IPS DF 4.7 (cell line): ENCODE results near the gene NT5C1A.

Source experiments
- DNase-seq: peaks from one replicate; pipeline ENCODE4 v3.0.0-alpha.2; 2013; ENCODE audit warnings: low spot score; ENCODE audit errors: extremely low read depth

The NT5C1A gene

DNA sequence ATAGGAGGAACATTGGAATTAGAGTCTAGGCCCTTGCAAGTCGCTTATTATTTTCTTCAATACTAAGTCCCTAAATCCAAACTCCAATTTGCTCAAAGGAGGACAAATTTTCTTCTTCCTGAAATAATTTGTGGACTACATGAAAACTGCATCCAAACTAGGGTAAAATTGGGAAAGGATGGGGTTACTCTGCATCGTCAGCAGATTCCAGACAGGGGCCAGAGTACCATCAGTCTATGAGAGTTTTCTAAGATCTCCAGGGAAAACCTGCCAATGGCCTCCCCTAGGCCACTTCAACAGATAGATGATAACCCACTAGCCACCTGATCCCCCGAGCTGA is 33.0 kb downstream of the NT5C1A start:
- no peak for DNase-seq

DNA sequence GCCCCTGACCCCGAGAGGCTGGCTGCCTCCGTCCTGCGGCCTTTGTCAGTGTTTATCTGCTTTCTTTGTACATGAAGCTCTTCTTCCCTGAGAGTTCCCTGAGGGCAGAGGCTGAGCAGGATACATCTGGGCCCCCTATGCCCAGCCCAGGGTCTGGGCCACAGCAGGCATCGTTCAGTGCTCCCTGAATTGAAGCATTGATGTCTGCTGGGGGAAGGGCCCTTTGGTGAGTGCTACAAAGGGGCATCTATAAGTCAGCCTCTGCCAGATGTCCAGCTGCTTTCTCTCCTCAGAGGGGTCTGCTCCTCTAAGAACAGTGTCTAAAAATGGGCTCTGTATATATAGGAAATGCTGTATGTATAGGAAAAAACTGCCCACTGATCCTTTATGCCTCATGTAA is 34.5 kb downstream of the NT5C1A start:
- no peak for DNase-seq

DNA sequence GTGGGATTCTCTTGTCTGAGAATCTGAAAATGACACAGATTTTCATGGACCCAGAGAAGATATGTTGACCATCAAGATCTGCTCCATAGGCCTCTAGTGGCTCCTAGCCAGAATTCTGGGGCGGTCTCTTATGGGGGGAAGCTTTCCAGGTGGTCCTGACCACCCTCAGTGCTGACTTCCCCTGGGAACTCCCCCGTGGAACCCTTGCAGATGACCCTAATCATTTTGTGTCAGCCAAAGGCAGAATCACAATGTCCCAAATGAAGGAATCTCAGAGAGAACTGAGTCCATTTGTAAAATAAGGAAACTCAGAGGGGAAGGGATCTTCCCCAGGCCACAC is 36.1 kb downstream of the NT5C1A start:
- DNase-seq, result no peak

DNA sequence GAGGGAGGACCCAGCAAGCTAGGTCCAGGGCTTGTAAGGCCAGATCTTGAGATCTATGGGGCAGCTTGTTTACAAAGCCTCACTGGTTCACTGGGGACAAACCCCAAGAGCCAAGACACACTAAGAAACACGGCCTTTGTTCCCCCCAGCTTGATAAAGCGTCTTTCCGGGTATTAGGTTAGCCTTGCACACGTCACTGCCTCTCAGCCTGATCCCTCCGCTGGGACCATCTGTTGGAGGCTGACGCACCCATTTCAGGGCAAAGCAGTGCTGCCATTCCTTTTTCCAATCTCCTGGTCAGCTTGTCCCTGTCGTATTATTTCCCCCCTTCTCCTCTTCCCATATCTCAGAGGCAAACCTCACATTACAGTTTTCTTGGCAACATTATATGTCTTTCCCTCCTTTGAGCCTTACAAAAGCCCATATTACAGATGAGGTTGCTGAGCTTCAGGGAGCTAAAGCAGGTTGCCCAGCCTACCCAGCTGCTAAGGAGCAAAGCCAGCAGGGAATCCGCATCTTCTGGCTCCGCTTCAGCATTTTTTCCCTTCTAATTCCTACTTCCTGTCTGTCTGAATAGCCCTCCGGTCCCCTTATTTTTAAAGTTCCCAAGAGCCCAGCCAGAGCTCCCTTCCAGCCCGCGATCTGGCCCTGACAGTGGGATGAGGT is 36.6 kb downstream of the NT5C1A start:
- DNase-seq, result no peak

DNA sequence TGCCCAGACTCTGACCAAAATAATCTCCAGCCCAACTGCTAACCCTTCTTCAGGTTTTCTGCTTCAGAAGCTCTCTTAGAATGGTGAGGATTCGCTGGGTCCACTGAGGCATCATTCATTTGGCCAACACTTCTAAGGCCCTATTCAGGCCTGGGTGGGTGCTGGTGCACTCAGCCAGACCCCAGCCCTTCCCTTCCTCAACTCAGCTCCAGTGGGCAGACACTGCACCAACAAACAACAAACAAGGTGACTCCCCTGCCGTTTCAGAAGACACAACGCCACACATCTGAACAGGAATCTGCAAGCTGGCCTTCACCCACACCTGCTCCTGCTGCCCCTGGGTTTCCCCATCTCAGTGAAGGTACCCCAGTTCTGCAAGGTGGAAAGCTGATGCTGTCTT is 38.5 kb downstream of the NT5C1A start:
- DNase-seq, result no peak

DNA sequence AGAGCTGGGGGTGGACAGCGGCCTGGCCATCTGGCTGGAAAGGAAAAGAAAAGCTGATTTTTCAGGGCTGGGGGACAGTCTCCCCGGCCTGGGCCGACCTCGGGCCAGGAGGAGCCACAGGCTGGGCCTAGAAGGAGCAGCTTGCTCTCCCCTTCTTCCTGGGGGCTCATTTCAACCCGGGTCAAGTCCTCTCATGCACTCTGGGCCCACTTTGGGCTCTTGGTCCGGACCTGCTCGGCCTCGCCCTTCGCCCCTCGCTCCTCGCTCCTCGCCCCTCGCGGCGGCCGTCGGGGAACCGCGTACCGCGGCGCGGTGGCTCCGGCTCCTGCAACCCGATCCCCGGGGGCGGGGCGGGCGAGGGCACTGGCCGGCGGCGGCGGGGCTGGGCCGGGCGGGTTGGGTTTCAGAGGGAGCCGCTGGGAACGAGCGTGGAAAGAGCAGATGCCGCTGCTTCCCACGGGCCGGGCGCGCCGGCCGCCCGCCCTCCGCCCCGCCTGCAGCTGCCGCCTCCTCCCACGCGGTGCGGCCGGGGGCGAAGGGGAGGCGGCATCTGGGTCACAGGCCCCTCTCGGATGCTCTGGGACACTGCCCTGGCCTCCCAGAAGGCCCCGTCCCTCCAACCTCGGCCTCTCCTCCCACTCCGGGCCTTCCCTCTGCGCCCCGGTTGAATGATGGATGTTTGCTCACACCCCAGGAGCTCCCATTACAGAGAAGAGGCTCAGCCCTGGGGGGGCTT is 39.1 kb downstream of the NT5C1A start:
- DNase-seq, result no peak

DNA sequence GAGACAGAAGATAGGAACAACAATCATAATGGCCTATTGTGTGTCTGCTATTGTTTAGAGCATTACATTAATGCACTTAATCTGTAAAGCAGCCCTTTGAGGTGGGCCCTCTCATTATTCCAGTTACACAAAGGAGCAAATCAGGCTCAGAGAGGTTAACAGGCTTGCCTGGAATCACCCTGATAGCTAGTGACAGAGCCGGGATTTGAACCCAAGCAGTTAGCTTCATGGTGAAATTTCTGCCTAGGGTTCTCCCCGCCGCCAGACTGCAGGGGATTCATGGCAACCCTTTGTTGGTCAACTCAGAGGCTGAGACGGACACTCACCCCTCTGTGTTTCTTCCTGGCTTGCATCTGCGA is 39.6 kb downstream of the NT5C1A start:
- no peak for DNase-seq

DNA sequence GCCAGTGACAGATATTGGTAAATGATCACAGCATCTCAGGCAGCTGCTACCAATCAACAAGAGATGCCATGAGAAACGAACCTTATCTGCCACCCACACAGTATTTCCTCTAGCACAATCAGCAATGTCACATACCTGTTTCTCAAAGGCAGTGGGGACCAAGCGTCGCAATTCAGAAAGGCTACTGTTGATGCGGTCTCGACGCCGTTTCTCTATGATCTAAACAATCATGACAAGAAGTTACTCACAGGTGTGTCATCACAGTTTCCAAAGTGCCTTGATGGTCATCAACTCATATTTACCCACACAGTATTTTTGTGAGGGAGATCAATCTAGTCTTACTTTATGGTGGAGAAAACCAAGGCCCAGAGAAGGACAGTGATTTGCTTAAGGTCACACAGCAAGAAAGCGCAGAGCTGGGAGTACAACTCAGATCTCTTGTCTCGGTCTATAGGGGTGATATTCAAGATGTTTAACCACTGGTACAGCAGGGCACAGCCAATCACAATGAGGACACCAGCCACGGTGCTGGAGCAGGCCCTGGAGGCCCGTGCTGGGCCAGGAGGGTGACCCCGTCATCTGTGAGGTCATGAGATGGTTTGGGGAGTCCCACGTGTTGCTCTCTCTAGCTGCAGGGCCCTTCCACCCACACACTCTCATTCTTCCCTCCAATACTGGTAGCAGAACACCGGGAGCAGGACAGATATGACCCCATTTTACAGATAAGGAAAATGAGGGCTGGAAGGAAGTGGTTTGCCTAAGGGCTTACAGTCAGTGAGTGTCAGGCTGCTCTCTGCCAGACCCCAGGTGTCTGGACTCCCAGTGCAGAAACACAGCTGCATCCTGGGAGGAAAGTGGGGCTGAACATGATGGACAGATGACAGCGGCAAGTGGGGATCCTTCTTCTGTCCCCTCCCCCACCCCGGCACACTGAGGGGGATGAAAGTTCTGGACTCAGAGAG is 40.3 kb downstream of the NT5C1A start:
- DNase-seq, result no peak

DNA sequence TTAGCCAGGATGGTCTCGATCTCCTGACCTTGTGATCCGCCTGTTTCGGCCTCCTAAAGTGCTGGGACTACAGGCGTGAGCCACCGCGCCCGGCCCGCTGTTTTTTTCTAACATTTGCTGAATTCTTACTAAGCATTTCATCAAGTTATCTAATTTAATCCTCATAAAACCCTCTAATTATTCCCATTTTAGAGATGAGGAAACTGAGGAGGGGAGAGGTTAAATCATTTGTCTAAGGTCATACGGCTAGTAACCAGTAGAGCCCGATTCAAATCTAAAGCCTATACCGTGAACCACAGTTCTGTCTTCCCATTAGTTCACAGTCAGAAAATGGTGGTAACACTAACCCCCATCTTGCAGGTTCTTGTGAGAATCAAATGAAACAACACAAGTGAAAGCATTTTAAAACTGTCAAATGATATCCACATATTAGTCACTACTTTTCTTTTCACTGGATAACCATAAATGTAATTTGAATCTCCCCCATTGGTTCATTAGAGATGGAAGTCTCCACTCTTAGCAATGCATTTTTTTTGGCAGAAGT is 43.0 kb downstream of the NT5C1A start:
- no peak for DNase-seq

DNA sequence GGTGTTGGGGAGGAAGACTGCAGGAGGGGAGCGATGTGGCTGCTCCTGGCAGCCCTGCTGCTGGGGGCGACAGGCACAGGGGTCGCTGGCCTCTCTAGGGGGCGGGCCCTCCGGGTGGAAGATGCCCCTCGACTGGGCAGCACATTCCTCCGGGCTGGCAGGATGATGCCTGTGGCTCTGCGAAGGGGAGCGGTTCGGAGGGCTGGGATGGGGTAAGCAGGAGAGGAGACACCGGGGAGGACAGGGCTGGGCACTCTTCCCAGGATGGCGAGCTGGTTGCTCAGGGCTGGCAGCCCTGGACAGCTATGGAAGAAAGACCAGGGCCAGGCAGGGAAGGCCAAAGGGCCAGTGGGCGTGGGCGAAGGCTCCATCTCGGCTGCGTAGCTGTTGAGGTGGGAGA is 45.3 kb downstream of the NT5C1A start:
- no peak for DNase-seq

DNA sequence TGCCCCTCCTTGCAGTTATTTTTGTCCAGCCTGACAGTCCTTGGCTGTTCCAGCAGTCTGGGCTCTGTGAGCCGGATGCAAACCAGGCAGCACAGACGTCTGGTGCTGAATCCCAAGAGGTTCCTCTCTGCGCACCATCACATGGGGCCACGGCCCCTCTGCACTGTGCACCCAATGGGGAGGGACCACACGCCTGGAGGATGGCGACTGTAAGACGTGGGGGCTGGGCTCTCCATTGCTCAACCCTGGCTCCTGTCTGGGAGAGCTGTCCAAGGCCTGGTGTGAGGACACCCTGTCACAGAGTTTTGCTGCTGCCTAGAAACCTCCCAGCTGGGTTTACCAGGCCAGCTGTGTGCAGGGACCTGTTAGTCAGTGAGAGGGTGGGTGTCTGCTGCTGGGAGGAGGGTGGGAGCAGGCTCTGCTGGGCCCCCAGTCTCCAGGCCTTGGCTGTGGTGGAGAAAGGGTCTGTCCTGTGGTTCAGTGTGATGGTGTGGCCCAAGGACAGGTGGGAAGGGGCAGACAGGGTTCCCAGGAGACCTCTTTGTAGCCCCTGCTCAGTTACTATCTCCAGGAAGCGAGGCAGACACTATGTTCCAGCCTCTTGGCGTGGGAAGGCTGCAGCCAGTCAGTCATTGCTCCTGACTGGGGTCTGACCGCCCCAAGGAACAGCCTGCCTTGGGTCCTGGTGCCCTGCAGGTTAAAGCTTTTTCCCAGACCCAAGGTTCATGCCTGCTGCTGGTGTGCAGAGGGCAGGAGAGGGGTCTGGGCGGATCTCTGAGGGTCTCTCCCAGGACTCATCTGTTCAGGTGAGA is 46.2 kb downstream of the NT5C1A start:
- no peak for DNase-seq

DNA sequence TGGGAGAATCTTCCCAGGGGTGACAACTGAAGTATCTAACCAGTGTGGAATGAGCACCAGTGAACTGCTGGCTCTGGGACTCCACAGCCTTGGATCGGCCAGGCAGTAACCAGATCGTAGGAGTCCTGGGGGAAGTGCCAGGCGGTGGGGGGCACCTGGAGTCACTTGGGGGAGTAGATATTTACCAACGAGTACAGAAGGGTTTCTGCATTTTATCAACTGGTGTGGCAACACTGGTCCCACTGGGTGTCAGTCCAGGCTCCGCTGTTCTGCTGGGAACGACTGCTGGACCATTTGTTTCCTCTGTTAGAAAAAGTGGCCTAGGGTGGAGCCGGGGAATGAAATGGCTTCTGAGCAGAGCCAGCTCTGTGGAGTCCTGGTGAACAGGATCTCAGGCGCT is 46.9 kb downstream of the NT5C1A start:
- DNase-seq, result no peak

DNA sequence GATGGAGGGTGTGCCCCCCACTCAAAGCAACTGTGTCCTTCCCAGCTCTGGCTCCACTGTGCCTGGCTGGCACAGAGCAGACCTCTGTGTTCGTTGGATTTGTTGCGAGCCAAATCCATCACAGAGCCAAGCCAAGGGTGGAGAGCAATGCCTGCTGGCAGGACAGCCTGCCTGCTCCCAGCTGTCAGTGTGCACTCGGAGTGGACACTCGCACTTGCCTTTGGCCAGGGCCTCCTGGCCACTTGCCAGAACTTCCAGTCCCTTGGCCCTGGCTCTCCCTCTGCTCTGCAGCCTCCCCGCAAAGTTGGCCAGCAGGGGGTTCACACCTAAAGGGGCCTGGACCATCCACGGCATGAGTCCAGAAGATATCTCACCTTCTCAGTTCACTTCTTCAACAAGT is 48.9 kb downstream of the NT5C1A start:
- DNase-seq, result no peak

DNA sequence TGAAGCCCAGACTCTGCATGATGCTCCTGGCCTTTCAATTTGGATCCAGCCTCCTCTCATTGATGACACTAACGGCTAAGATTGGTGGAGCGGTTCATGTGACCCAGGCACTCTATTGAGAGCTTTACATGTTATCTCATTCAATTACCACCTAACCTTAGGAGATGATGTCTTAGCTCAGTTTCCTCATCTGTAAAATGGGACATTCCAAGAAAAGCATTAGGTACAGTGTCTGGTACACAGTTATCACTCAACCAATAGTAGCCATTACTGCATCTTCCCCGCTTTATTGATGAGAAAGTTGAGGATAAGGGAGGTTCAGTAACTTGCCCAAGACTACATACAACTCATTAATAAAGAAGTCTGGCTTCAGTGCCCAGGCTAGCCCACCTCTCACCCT is 49.5 kb downstream of the NT5C1A start:
- DNase-seq, result no peak

DNA sequence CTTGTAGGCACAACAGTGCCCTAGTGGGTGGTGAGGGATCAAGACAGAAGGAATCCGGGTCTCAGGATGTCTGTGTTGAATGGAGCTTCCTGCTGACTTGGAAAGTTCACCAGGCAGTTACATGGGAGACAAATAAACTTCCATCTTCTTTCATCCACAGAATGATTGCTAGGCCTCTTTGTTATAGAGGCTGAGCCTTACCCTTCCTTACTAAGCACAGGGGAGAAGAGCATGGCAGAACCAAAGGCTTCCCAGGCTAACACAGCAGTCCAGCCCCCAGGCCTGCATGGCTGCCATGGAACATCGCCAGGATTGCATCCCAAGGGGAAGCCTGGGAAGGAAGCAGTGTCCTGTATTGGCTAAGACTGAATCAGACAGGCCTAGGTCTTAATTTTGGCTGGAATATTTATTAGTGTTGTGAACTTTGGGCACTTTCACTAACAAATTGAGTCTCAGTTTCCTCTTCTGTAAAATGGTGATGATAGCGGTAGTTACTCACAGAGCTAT is 51.2 kb downstream of the NT5C1A start:
- DNase-seq, result no peak

DNA sequence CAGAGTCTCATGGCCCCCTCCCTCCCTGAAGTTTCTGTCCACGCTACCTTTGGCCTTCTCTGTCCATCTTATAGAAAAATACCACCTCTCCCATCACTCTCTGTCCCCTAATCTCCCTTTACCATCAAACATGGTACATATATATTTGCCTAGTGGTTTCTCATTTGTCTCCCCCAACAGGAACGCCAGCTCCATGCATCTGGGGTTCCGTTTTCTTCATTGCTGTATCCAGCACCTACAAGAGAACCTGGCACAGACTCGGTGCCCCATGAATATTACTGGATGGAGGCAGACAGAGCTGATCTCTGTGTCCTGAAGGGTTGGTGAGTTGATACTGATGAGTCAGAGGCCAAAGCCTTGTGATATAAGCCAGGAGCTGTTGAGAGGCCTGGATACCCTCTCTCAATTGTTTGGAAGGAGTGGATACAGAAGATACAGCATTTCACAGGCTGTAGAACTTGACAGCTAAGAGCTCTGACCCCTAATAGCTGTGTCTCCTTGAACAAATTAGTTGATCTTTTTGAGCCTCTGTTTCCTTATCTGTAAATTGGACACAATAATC is 54.3 kb downstream of the NT5C1A start:
- no peak for DNase-seq

DNA sequence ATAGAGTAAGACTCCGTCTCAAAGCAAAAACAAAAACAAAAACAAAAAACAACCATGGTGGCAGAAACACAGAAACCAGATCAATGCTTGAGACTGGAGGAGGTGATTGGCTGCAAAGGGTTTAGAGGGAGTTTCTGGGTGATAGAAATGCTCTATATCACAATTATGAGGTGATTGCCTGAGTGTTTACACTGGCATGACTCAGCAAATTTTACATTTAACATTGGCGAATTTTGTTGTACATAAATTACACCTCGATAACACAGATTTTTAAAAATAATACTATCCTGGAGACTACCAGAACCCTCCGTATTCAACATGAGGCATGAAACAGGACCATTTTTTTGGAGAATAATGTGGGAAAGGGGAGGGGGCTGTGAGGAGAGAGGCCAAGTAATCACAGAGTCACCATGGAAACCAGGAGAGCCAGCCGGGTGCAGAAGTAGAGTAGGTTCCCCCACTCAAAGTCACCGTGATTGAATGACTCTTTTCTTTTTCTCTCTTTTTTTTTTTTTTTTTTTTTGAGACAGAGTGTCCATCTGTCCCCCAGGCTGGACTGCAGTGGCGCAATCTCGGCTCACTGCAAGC is 56.7 kb downstream of the NT5C1A start:
- DNase-seq, result no peak

DNA sequence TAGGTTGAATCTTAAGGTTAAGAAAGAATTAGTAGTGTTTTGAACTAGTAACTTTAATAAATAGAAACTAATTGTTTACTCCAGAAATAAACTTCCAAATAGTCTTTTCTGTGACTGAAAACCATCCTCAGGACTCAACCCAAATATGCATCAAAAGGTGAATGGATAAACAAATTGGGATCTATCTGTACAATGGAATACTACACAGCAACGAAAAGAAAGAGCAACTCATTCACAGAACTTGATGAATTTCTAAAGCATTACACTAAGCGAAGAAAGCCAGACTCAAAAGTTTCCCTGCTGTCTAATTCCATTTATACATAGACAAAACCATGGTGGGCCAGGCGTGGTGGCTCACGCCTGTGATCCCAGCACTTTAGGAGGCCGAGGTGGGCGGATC is 57.4 kb downstream of the NT5C1A start:
- no peak for DNase-seq

DNA sequence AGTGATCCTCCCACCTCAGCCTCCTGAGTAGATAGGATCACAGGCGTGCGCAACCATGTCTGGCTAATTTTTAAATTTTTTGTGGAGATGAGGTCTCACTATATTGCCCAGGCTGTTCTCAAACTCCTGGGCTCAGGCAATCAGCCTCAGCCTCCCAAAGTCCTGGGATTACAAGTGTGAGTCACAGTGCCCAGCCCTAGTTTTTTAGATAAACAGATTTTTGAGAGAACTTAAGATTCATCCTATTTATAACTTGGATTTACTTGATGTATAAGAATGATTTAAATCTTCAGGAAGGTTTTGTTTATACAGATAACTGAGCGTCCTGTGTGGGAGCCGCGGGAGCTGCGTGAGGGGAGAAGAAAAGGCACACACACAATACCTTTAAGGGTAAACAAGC is 58.7 kb downstream of the NT5C1A start:
- no peak for DNase-seq

DNA sequence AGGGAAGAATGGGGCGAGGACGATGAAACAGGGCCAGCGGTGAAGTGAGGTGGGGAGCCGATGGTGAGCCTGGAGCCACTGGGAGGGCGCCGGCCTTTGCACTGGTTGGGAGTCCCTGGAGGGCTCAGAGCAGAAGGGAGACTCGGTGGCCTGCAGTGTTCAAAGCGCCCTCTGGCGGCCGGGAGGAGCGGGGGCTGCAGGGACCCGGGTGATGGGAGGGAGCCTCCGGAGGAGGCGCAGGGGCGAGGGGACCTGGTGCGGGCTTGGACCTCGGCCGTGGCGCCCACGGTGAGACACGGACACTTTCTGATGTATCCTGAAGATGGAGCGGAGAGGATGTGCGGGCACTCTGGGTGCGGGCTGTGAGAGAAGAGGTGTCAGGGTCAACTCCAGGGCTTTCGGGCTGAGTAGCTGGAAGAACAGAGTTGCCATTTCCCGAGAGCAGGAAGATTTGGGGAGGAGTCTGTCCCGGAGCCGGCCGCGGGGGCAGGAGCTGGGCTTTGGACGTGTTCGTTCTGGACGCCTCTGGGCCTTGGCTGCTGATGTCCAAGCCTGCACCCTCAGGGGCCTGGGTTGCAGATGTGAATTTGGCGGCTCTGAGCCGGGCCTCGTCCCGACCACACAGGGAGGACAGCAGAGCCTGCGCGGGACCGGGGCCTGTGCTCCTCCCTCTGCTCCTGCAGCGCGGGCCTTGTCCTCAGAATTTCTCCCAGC is 62.1 kb downstream of the NT5C1A start:
- DNase-seq, result peak; percentile 44
